SKM-1 (cell line): ENCODE data around the gene CDC42EP2.

Source experiments
- DNase-seq: peaks from one replicate; lab custom pipeline; 2025; ENCODE audit not compliant: unreplicated experiment; lab: John Stamatoyannopoulos, UW

CDC42EP2 gene

DNA sequence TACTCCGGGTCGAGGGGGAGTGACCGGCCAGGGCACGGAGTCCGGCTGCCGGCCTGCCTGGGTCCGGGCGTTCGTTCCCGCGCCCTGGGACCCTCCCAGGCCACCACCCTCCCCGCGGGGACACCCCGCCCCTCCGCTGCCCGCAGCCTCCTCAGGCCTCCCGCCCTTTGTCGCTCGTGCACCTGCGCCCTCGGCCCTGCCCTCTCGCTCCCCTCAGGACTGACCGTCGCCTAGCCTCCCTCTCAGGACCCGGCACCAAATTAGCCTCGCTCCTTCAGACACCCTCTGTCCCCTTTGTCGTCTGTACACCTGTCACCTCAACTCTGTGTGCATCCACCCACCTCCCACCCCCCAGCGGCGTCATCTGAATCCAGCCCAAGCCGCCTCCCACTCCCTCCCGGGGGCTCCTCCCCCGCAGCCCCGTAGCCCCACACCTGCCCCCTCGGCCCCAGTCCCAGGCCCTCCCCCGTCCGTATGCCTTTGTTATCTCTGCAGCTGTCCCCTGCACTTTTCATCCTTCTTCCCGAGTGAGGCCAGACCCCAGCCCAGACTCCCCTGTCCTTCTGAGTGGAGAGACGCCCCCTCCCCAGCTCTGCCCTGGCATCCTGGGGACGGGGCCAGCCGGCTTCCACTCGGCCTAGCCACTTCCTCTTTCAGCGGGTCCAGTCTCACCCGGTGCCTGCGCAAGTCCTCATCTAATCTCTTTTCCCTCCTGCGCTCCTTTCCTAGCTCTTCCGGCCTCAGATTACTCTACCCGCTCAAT, 40.5 kb downstream of the CDC42EP2 start:
- DNase-seq, result peak; percentile 43

DNA sequence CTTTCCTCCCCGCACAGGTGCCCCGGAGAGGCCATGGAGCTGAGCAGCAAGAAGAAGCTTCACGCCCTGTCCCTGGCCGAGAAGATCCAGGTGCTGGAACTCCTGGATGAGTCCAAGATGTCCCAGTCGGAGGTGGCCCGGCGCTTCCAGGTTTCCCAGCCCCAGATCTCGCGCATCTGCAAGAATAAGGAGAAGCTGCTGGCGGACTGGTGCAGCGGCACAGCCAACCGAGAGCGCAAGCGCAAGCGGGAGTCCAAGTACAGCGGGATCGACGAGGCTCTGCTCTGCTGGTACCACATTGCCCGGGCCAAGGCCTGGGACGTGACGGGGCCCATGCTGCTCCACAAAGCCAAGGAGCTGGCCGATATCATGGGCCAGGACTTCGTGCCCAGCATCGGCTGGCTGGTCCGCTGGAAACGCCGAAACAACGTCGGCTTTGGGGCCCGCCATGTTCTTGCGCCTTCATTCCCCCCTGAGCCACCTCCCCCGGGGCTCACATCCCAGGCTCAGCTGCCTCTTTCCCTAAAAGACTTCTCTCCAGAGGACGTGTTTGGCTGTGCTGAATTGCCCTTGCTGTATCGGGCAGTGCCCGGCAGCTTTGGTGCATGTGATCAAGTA, 41.2 kb downstream of the CDC42EP2 start:
- no peak for DNase-seq

DNA sequence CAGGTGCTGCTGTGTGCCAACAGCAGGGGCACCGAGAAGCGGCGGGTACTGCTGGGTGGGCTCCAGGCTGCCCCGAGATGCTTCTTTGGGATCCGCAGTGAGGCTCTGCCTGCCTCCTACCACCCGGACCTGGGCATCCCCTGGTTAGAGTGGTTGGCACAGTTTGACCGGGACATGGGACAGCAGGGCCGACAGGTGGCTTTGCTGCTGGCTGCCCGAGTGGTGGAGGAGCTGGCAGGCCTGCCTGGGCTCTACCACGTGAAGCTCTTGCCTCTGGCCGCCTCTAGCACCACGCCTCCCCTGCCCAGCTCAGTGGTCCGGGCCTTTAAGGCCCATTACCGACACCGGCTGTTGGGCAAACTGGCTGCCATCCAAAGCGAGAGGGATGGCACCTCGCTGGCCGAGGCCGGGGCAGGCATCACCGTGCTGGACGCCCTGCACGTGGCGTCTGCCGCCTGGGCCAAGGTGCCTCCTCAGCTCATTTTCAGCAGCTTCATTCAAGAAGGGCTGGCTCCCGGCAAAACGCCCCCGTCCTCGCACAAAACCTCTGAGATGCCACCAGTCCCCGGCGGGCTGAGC, 41.8 kb downstream of the CDC42EP2 start:
- no peak for DNase-seq

DNA sequence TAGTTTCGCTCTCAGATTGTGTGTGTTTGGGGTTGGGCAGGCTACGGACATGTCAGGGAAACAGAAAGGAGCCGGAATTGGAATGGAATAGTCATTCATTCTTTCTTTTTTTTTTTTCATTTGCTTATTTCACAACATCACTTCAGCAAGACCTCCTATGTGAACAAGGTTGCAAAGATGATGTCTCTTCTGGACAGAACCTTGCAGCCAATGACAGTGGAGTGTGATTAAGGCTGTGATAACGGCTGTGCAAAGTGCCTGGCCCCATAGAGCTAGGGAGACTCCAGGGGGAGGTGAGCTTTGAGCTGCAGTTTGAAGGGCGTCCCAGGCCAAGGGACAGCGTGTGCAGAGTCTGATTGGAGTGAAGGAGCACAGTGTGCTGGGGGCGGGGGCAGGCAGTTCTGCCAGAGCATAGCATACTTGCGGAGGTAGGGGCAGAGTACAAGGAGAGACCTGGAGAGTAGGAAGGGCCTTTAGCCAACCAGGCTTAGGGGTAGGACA, 43.2 kb downstream of the CDC42EP2 start:
- DNase-seq, result no peak

DNA sequence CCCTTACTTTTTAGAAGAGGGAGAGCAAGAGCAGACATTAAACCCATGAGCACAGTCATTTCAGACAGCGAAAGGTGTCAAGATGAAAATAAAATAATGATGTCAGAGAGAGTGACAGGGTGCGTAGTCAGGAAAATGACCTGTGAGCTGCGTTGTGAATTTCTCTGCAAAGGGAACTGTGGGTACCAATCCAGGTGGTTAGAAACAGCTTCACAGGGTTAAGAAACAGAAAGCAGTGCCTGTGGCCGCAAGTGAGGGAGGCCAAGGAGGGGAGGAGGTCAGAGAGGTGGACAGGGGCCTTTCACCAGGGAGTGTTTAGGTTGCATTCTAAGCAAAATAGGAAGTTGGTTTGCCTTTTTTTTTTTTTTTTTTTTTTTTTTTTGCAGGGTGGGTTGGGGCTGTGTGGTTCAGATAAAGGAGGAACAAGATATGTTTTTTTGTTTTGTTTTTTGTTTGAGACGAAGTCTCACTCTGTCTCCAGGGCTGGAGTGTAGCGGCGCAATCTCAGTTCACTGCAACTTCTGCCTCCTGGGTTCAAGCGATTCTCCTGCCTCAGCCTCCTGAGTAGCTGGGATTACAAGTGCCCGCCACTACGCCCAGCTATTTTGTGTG, 47.8 kb downstream of the CDC42EP2 start:
- peak; percentile 51 for DNase-seq

DNA sequence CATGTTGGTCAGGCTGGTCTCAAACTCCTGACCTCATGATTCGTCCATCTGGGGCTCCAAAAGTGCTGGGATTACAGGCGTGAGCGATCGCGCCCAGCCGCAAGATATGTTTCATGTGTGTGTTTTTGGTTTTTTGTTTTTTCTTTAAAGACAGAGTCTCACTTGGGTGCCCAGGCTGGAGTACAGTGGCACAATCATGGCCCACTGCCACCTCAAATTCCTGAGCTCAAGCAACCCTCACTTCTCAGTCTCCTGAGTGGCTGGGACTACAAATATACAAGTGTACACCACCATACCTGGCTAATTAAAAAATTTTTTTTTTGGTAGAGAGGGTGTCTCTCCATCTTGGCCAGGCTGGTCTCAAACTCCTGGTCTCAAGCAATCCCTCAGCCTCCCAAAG, 48.3 kb downstream of the CDC42EP2 start:
- DNase-seq, result no peak

DNA sequence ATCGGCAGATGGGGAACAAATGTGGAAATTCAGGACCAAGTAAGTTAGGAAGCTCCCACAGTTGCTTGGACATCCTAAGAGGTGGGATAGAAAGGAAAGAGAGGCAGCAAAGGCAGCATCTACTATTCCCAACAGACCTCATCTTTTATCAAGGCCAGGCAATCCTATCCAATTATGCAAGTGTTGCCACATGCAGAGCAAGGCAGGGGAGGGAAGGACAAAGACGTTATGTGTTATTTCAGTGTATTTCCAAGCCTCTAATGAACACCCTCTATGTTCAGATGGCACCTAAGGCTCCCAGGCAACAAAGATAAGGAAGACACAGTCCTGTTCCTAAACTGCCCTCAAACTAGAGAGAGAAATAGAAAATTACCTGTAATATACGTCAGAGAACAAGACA, 49.1 kb downstream of the CDC42EP2 start:
- DNase-seq, result no peak

DNA sequence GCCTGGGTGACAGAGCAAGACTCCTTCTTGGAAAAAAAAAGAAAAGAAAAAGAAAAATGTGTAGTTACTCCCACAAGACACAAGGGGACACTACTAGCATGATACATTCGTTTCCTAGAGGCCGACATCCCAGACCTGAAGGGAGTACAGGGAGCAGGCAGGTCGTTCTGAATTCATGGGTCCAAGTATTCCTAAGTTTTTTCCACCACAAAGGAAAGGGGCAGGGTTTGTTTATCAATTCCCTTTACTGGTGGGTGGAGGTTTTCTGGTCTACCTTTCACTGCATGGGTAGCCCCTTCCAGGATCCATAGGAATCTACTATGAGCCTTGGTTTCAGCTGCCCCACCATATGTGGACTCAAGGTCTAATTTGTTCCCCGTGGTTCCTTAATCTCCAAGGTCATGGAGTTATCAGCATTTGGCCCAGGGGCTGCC, 51.7 kb downstream of the CDC42EP2 start:
- peak; percentile 64 for DNase-seq

DNA sequence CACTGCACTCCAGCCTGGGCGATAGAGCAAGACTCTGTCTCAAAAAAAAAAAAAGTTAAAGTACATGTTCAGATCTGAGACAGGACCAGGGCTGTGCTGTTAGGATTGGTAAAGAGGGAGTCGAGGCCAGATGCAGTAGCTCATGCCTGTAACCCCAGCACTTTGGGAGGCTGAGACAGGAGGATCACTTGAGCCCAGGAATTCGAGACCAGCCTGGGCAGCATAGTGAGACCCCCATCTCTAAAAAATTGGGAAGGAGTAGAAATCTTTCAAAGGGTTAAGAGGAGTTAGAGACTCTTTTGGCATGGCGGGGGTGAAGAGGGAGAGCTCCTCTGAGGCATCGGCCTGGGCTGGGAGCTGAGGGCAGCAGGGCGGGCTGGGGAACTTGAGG, 56.0 kb downstream of the CDC42EP2 start:
- DNase-seq, result no peak
